Measurements from ENCODE around the gene TMEM271.

The TMEM271 gene

DNA sequence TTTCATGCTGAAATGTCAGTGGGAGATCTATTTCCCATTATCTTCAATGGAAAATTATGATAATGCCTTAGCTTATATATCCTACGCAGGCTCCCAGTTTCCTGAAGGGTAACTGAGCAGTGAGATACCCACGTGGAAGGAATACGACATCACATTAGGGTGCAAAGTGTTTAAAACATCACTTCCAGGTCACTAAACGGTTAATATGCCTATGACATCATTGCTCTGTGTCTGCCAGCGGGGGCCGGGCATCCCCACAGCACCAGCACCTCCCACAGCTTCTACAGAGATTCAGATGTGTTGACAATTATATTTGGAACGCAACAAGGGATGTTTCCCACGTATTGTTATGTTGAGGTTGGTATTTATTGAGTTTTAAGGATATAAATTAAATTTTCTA, 27.1 kb downstream of the TMEM271 start:
- no peak for TF ChIP-seq POLR2A (IDR thresholded peaks at IDR 0.05; ENCODE audit: extremely low read depth, insufficient read length)
- no peak for TF ChIP-seq CTCF (IDR thresholded peaks at IDR 0.05; ENCODE audit: low read depth, low read length)
- no peak for TF ChIP-seq MYC (IDR thresholded peaks at IDR 0.05; ENCODE audit: low read depth, low read length)
- no peak for TF ChIP-seq MAX (IDR thresholded peaks at IDR 0.05; ENCODE audit: low read depth, low read length)
- H3K4me3 ChIP-seq (ENCODE audit: low read depth, low read length) = no peak overlapping the region
- DNase-seq (ENCODE audit: low read depth) = no peak

- no peak for DNase-seq (ENCODE audit: low read depth)
- no peak for TF ChIP-seq CTCF (IDR thresholded peaks at IDR 0.05; ENCODE audit: low read depth, low read length)
- TF ChIP-seq MYC (IDR thresholded peaks at IDR 0.05; ENCODE audit: low read depth, low read length) = no peak
- H3K4me3 ChIP-seq (ENCODE audit: low read depth, low read length) = no peak overlapping the region
Observed at GRCh38 chr4:545612-546011, 30.5 kb downstream of the TMEM271 start.

DNA sequence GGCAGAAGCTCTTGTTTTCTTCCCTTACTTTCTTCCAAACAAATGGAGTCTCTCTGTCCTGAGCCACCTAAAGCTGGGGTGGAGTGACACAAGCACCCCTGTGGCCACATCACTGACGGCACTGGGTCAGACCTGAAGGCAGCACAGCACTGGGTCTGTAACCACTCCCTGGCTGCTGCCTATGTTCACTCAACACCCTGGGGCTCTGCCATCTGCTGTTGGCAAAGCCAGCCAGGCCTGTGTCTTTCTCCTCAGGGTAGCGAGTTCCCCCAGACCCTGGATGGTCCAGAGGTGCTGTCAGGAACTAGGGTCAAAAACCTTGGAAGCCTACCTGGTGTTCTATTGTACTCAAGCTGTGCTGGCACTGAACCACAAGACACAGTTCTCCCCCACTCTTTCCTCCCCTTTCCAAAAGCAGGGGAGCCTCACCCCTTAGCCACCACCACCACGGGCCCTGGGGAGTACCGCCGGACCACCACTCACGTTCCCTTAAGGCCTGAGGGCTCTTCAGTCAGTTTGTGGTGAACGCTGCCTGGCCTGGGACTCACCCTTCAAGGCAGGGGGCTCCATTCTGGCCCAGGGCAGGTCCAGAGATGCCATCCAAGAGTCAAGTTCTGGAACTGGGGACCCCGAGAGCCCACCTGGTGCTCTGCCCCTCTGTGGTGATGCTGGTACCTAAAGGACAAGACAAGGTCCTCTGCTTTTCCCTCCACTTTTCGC, 31.5 kb downstream of the TMEM271 start:
- DNase-seq (ENCODE audit: low read depth) = no peak
- TF ChIP-seq MYC (IDR thresholded peaks at IDR 0.05; ENCODE audit: low read depth, low read length) = no peak
- TF ChIP-seq POLR2A (IDR thresholded peaks at IDR 0.05; ENCODE audit: extremely low read depth, insufficient read length) = no peak
- TF ChIP-seq CTCF (IDR thresholded peaks at IDR 0.05; ENCODE audit: low read depth, low read length) = no peak
- TF ChIP-seq MAX (IDR thresholded peaks at IDR 0.05; ENCODE audit: low read depth, low read length) = no peak
- H3K4me3 ChIP-seq (ENCODE audit: low read depth, low read length) = no peak overlapping the region

- no peak overlapping the region for H3K4me3 ChIP-seq (ENCODE audit: low read depth, low read length)
- TF ChIP-seq CTCF (IDR thresholded peaks at IDR 0.05; ENCODE audit: low read depth, low read length) = no peak
- TF ChIP-seq MAX (IDR thresholded peaks at IDR 0.05; ENCODE audit: low read depth, low read length) = no peak
- no peak for TF ChIP-seq POLR2A (IDR thresholded peaks at IDR 0.05; ENCODE audit: extremely low read depth, insufficient read length)
- TF ChIP-seq MYC (IDR thresholded peaks at IDR 0.05; ENCODE audit: low read depth, low read length) = no peak
- no peak for DNase-seq (ENCODE audit: low read depth)
Observed at GRCh38 chr4:541271-541670, 34.8 kb downstream of the TMEM271 start.

DNA sequence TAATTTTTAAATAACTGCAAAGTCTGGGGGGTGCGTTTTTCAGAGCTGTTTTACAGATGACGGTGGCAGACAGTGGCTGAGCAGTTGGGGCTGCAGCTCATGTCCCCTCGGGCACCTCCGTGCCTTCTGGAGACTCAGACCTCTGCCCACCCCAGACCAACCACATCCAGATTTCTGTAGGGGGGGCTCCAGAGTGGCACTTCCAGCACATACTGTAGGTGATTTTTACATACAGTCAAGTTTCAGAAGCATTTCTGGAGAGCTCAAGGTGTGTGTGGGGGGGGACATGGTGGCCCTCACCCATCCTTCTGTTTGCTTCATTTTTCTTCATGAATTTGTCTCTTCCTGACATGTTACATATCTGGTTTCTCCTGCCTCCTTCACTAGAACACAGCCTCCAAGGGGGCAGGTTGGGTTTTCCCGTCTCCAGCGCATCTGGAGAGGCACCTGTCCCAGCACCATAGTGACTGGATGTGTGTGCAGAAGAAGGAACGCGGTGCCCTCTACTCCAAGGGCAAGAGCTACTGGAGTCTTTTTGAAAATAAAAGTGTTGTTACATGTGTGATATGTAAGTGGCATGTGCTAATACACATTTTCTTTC, 37.5 kb downstream of the TMEM271 start:
- DNase-seq (ENCODE audit: low read depth) = no peak
- no peak overlapping the region for H3K4me3 ChIP-seq (ENCODE audit: low read depth, low read length)
- TF ChIP-seq MYC (IDR thresholded peaks at IDR 0.05; ENCODE audit: low read depth, low read length) (no peak), MAX (IDR thresholded peaks at IDR 0.05; ENCODE audit: low read depth, low read length) (no peak), POLR2A (IDR thresholded peaks at IDR 0.05; ENCODE audit: extremely low read depth, insufficient read length) (no peak), CTCF (IDR thresholded peaks at IDR 0.05; ENCODE audit: low read depth, low read length) (no peak)

Data from NB4 (cell line).